K562 (cell line): ENCODE data around the gene TUBB4B. TPM values are rescaled to one million over a fixed set of nuclear protein-coding genes. Genes with fewer than 3 reads are reported as not detected.
A peak's percentile ranks its signal among the peaks of the same experiment; 100 is the strongest.

Experiments used
- ARNT ChIP-seq, 2 experiments: fragments of 450-650 bp; IDR thresholded peaks; 2 replicates each; pipeline ENCODE4 v1.6.1; 2016; ENCODE audit warnings: mild to moderate bottlenecking in 1 of 2
- BRD4 ChIP-seq: fragments of 200-600 bp; sonication (generic); IDR thresholded peaks from 2 replicates; pipeline ENCODE4 v1.6.1; 2017; ENCODE audit warnings: inconsistent platforms
- BRD9 ChIP-seq: fragments of 450-650 bp; IDR thresholded peaks from 2 replicates; pipeline ENCODE4 v1.6.1; 2018; ENCODE audit warnings: low read depth; ENCODE audit not compliant: partially characterized antibody
- NCOR1 ChIP-seq: fragments of 450-650 bp; IDR thresholded peaks from 2 replicates; pipeline ENCODE4 v1.6.1; 2016; ENCODE audit warnings: mild to moderate bottlenecking, moderate library complexity
- NR0B1 ChIP-seq: fragments of 450-650 bp; IDR thresholded peaks from one replicate; pipeline ENCODE4 v1.6.1; 2018; ENCODE audit warnings: mild to moderate bottlenecking, moderate library complexity; ENCODE audit not compliant: partially characterized antibody
- SAFB ChIP-seq: fragments of 200-400 bp; formaldehyde crosslinking; IDR thresholded peaks from 2 replicates; pipeline ENCODE4 v1.6.1; 2017; ENCODE audit warnings: low read depth, low read length, borderline replicate concordance
- SNRNP70 ChIP-seq: fragments of 200-400 bp; formaldehyde crosslinking; optimal IDR thresholded peaks from 2 replicates; pipeline ENCODE3; 2017; ENCODE audit warnings: low read depth, low read length
- ZBTB2 ChIP-seq: fragments of 450-650 bp; IDR thresholded peaks from 2 replicates; pipeline ENCODE4 v1.6.1; 2016; ENCODE audit warnings: antibody characterized with exemption
- ZNF407 ChIP-seq: fragments of 450-650 bp; IDR thresholded peaks from 2 replicates; pipeline ENCODE4 v1.6.1; 2016; ENCODE audit warnings: low read depth
- ZNF830 ChIP-seq: fragments of 250-450 bp; sonication (Bioruptor Pico); IDR thresholded peaks from 2 replicates; pipeline ENCODE4 v1.5.0; 2021; ENCODE audit warnings: mild to moderate bottlenecking
- polyA plus RNA-seq, 8 experiments: library from polyadenylated mRNA; depleted of rRNA in 4 of 8; stranded (reverse) in 5 of 8; unstranded in 3 of 8; fragments of >200 nt; fragmentation: Nextera tagmentation in 2 of 8; fragmentation: Illumina TruSeq in 1 of 8; extraction: Ambion mirVana in 2 of 8; extraction: Trizol in 1 of 8; gene quantifications; 2 replicates each; pipeline versions ENCODE4 v1.2.1 to v1.2.3, GENCODE V29; 2011 to 2014; ENCODE audit warnings: inconsistent platforms in 1 of 8, missing spikeins in 1 of 8
- total RNA-seq, 7 experiments: library from RNA; depleted of rRNA in 6 of 7; stranded (reverse); fragments of >200 nt in 6 of 7; fragmentation: Illumina TruSeq in 2 of 7; extraction: Trizol in 2 of 7; gene quantifications; 2 replicates each; pipeline versions ENCODE4 v1.2.1 to v1.2.3, GENCODE V29; 2011 to 2021; ENCODE audit warnings: low replicate concordance in 1 of 7
- TF ChIP-seq, protein P1 (sequence below): fragments of 250-450 bp; sonication (Bioruptor Pico); IDR thresholded peaks from 2 replicates; pipeline ENCODE4 v1.5.0; 2021; ENCODE audit warnings: mild to moderate bottlenecking, moderate library complexity

Gene TUBB4B
- total and polyA plus RNA-seq, 9 of the 15 experiments (the other 6 are each of a cell fraction or from before 2014, with no cell fraction given), result 24.1 to 443 (median 268) TPM

DNA sequence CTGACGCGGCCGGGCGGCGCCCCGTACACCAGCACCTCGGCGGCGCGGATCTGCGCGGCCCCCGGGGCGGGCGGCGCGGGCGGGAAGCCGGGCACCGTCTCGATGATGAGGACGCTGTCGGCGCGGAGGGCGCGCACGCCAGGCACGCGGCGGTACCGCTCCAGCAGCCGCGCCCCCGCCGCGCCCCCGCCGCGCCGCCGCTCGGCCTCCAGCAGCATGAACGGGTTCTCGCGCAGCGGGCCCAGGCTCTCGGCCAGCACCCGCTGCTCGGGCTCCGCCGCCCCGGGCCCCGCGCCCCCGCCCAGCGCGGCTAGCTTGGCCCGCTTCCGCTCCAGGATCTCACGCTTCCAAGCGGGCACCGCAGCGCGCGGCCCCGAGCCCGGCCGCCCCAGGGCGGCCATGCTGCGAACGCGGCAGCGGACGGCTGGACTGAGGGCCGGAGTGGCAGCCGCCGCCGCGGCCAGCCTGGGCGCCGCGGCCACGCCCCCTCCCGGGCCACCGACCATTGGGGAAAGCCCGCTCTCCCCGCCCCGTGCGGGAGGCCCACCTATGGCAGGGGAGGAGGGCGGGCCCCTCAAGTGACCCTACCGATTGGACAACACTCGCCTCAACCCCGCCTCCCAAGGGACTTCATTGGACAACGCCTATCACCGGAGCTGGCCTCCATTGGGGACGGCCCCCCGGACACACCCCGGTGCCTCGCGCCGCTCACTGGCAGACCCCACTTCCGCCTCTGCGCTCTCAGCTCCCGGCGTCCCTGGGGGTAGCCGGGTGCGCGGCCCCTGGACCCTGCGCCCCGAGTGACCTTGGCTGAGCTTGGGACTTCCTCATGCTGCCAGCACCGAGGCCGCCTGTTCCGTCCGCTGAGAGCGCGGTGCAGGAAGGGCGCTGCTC lies 40.5 kb upstream of the TUBB4B start, which contains the start of gene TPRN (continued):
- no peak for TF ChIP-seq BRD4
- no peak for TF ChIP-seq NR0B1
- TF ChIP-seq SAFB, result peak; percentile 63; the same call in 1 of the 2 replicates
- peak; percentile 60; the same call in 1 of the 2 replicates for TF ChIP-seq ZBTB2
- no peak for TF ChIP-seq BRD9
- TF ChIP-seq, protein P1, sequence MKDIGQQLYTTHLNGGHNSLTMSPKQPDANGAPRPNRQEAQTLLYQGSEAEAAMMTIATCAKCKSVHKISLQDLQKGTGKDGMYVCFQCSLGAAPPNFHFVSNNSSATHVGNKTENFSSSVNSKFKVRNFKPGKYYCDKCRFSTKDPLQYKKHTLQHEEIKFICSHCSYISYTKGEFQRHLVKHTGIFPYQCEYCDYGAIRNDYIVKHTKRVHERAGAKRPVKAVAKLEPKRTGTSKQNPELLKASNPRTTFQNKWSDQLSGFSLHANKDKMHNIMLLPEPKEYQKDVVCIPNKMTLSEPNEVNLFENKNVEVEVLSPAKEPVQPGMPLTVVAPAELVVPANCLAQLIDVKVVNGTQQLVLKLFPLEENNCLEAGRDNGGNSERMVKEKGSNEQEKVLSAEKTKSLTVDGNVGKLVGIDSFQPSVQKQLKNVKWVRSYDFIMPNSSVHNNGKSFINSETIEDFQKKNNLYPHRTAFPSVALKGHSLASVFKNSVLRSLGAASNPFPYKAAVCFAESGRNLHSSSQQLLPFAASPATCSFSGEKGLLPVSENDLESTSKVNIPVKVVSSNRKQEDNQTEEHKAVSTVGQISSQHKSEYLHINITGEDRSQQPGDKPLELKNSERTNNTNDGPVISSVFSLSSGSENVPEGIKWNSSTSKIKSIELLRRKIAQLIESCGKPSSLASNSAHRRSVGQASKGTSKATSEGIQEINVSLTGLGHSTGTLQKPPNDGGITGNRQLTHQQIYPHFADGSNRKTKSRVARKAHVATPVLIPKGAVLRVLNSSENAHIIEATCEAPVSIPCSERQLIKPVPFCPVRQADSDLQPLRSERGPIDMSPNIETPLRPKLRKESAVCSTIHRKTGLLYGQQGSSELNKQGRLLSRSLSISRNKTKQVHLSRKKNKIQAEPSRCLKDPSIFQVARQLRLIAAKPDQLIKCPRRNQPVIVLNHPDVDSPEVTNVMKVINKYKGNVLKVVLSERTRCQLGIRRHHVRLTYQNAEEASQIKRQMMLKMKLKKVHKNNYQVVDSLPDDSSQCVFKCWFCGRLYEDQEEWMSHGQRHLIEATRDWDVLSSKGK (CRISPR knock-in tag), result no peak
- no peak for TF ChIP-seq ARNT (IDR thresholded peaks at IDR 0.05)
- TF ChIP-seq SNRNP70, result no peak
- TF ChIP-seq ZNF830 (CRISPR knock-in tag), result no peak
- TF ChIP-seq NCOR1, result no peak
- no peak for TF ChIP-seq ZNF407
